GM12872 (cell line): ENCODE data around the gene STOX2.

Source experiments
- CTCF ChIP-seq: IDR thresholded peaks from 3 replicates; pipeline ENCODE4 v1.5.1; 2011; ENCODE audit warnings: low read depth, mild to moderate bottlenecking, low read length, moderate library complexity; ENCODE audit not compliant: insufficient read depth

Gene STOX2

GRCh38 chr4:183940864-183941263 lies 35.8 kb downstream of the STOX2 start:
- no peak for TF ChIP-seq CTCF

- no peak for TF ChIP-seq CTCF
Observed at GRCh38 chr4:183941964-183942363, 36.9 kb downstream of the STOX2 start.

- TF ChIP-seq CTCF, result no peak
Observed at GRCh38 chr4:183945741-183946140, 40.6 kb downstream of the STOX2 start.

GRCh38 chr4:183950536-183950935 lies 45.4 kb downstream of the STOX2 start:
- no peak for TF ChIP-seq CTCF

- no peak for TF ChIP-seq CTCF
Observed at GRCh38 chr4:183959319-183960045, 54.4 kb downstream of the STOX2 start.

- no peak for TF ChIP-seq CTCF
Observed at GRCh38 chr4:183960046-183960420, 54.9 kb downstream of the STOX2 start.

GRCh38 chr4:183960962-183961541 lies 55.9 kb downstream of the STOX2 start:
- no peak for TF ChIP-seq CTCF
